HG02798 (cell line): ENCODE measurements around the gene ATOH8.

ENCODE experiments used
- ATAC-seq: cut with Tn5 transposase; IDR thresholded peaks from one replicate; pipeline ENCODE4 v1.9.1; 2021; ENCODE audit warnings: mild to moderate bottlenecking; ENCODE audit not compliant: unreplicated experiment, poor library complexity

The ATOH8 gene

DNA sequence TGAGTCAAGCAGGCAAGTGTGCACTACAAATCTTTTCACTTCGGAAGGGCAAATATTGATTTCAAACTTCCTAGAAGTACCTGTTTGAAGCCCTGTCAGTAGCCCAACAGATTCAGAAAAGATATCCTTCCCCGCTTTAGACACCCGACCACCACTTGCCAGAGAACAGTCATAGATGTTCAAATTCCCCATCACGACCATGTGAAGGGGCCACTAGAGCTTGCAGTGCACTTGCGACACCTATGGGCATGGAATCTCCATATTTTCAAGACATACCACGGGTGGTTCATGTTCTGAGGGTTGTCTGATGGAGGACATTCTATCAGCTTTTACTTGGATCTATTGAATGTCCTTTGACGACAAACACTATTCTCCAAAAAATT, 35.8 kb upstream of the ATOH8 start:
- ATAC-seq: no peak

DNA sequence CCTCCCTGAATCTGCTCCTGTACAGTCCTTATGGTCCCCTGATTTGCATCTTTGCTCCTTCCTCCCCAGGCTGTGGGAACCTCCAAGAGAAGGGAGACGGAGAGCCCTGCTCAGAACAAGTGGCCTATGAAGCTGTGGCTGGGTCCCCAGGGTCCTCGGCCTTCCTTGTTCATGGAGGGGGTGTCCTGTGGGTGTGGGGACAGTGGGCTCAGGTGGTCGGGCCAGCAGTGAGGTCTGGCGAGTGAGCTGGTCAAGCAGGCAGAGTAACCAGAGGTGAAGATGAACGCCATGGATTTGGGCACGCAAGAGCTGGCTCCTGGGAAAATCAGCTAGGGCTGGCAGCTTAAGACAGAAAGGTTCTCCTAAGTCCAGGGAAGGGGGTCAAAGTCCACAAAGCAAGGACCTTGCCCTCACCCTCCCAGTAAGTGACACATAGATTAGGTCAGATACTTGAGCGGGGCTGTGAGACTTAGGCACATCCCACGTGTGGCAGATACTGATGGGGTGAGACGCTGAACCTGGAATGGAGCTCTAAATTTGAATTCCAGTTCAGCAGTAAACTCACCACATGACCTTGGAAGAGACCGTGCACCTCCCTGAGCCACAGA, 34.8 kb upstream of the ATOH8 start:
- no peak for ATAC-seq

DNA sequence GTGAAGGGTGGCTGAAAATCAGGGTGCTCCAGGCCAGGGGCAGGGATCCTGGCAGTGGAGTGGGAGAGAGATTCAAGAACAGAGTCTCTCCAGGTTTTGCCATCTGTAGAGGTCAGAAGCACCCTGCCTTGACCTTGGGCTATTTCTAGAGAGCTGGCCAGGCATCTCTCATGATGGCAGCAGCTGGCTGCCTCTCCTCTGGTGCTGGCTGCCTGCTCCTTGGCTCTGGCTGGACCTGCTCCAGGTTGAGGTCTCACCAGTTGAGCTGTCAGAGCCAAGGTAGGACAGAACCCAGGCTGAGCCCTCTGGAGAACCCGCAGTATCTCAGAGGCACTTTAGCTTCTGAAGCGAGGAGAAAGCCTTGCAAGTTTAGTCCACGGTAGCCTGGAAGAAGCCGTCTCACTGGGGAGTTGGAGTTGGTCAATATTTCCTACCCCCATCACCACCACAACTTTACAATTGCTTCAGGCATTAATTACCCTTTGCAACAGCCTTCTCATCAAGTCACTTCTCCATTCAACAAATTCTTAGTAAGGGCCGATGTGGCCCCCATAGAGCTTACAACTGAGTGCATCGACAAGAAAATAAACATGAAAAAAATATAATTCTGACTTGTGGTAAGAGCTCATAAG, 34.1 kb upstream of the ATOH8 start:
- ATAC-seq: no peak

DNA sequence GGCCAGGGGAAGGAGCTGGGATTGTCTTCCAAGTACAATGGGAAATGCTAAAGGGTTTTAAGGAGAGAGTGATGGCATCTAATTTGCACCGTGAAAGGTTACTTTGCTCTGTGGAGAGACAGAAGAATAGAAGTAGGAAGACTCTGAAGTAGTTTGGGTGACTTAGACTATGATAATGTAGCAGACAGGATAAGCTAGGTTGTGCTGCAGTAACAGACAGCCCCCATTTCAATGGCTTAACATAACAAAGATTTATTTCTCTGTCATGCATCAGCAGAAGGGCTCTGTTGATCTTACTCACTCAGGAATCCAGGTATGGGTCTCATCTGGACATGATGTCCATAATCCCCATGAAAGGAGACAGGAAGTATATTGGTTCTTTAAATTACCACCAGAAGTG, 33.3 kb upstream of the ATOH8 start:
- ATAC-seq: no peak

DNA sequence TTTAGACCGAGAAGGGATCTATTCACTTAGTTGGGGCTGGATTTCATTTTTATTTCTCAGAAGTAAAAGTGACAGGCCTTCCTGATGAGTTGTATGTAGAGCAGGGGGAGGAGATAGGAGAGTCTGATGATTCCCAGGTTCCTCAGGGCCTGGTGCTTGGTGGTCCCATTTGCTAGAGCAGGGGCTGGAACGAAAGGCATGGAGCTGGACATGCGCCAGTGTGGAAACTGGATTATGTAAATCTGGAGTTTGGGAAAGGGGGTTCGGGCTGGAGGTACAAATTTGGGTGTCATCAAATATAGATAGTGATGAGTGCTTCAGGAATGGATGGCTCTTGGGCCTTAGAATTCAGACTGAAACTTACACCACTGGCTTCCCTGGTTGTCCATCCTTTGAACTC, 32.1 kb upstream of the ATOH8 start:
- ATAC-seq: no peak

DNA sequence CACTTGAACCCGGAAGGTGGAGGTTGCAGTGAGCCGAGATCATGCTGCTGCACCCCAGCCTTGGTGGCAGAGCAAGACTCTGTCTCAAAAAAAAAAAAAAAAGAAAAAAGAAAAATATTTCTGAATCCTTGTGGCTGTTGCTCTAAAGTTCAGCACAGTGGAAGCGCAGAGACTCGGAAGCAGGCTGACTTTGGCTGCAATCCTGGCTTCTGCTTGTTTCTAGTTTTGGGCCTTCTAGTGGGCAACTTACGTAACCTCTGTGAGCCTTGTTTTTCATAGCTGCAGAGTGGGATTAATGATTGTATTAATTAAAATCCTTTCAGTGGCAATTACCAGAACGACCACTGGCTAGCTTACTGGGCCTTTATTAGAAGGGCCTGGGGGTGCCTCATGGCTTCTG, 31.3 kb upstream of the ATOH8 start:
- no peak for ATAC-seq

- no peak for ATAC-seq
Measured at GRCh38 chr2:85723707-85724360, 30.0 kb upstream of the ATOH8 start.

DNA sequence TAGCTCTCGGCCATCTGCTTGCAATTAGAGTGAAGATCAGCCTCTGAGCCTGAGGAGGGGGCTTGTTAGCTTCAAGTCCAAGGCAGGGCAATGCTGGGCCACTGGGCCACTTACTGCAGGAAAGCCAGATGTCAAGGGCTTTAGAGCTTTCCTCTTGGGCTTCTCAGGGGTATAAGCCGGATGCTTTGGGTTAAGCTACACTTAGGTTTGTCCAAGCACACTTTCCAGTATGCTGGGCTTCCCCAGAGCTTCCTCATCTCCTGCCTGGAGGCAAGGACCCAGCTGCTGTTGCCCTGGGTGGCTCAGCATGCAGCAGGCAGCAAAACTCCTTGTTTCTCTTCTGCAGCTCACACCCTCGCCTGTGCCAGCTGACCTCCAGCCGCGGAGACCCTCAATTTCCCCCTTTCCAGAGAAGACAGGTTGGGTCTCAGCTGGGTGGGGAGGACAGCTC, 29.0 kb upstream of the ATOH8 start:
- ATAC-seq: no peak

DNA sequence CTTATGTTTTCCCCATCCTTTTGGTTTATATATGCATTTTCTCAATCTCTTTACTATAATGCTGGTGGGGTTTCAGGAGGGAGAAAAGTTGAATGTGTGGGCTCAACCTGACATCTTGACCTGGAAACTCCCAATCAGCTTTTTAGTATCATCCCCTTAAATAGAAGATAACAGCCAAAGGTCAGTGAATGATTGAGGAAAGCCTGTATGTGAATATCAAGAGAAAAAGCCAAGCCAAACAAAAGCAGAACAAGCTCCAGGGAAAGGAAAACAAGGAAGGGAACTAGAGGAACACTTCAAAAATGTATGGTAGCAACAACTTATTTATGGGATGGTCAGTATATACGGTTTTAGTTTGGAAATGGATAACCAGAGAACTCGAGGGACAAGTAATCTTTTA, 28.3 kb upstream of the ATOH8 start:
- no peak for ATAC-seq

- ATAC-seq: no peak
Measured at GRCh38 chr2:85727798-85728197, 26.0 kb upstream of the ATOH8 start.

- ATAC-seq: no peak
Measured at GRCh38 chr2:85728342-85728741, 25.4 kb upstream of the ATOH8 start.

- peak; percentile 89 for ATAC-seq
Measured at GRCh38 chr2:85728883-85729824, 24.6 kb upstream of the ATOH8 start.

DNA sequence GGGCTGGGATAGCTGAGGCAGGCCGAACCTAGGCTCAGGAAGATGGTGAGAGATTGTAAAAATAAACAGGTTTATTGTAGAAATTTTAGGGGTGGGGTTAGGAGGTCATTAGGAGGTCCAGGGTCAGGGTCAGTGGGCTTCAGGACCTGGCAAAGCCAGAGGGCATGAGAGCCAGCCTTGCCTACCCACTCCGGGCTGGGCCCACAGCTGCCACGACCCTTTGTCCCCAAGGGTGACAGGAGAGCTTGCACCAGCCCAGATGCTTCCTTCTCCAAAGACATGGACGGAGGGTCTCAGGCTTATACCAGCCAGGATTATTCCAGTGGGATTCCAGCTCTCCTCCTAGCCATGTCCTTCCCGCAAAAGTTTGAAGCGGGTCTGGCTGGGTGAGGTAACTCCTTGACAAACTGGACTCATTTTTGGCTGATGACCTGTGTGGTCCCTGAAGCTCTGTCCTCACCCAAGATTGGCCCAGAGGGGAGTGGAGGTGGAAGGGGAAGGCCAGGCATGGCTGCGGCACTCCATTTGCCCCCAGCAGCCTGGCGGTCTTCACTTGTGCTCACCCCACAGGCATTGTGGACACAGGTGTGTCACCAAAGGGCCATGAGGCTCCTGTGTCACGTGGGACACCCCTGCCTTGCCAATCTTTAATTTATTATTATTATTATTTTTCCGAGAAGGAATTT, 23.8 kb upstream of the ATOH8 start:
- no peak for ATAC-seq

DNA sequence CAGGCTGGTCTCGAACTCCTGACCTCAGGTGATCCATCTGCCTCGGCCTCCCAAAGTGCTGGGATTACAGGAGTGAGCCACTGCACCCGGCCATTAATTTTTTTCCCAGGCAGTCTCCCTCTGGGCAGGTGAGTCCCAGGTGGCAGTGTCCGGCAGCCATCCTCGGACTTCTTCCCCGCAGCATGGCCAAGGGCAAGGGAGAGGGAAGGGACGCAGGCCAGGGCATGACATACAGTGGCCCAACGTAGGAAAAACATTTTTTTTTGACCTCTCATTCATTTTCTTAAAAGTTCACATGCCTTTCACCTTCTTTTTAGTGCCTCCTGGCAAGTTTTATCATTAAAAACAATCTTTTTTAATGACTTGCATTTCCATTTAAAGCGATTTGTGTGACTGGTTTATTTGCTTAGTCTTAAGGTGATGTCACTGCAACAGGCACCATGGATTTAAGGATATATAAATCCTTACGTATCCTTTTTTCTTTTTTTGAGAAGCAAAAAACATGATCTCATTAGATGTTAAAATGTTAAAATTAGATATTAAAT, 23.0 kb upstream of the ATOH8 start:
- no peak for ATAC-seq

GRCh38 chr2:85731606-85732005, 22.2 kb upstream of the ATOH8 start:
- ATAC-seq: no peak

DNA sequence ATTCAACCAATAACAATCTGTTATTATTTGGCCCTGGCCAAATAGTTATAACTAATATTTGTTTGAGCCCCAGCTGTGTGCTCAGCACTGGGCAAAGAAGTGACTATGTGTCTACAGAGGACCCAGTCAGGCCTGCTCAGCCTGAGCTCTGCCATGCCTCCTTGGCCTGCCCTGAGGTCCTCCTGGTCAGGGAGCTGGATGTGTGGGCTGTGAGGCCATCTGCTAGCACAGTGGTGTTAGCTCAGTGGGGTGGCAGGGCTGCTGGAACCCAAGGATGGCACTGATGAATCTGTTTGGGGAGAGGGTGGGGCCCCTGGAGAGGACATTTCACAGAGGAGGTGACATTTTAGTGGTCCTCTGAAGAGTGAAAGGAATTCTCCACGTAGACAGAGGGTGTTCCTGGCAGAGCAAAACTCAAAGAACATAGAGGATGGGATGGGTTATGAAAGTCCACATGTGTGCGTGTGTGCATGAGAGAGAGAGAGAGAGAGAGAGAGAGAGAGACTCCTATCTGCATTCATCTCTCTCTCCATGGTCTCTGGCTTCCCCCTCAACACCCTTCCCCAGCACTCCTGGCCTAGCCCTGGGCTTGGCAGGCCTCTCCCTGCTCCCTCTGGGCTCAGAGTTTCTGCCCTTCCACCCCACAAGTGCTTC, 21.2 kb upstream of the ATOH8 start:
- no peak for ATAC-seq

GRCh38 chr2:85733121-85733960, 20.4 kb upstream of the ATOH8 start:
- ATAC-seq: no peak

GRCh38 chr2:85734015-85734414, 19.8 kb upstream of the ATOH8 start:
- no peak for ATAC-seq
